Stimulated activated CD4-positive, alpha-beta T cell treated with anti-CD3 and anti-CD28 coated beads, Interleukin-2, amount 100 ng/mL, for 4 hours (primary cell): ENCODE measurements around the gene TTN.
"Not testable (repeated sequence)": the region's sequence is repeated elsewhere in the genome, so short reads cannot be mapped to it uniquely, and the experiment has no call there.

Experiments used
- DNase-seq: peaks from one replicate; pipeline ENCODE4 v3.0.0-alpha.2; 2020; ENCODE audit warnings: low read depth

The TTN gene

DNA sequence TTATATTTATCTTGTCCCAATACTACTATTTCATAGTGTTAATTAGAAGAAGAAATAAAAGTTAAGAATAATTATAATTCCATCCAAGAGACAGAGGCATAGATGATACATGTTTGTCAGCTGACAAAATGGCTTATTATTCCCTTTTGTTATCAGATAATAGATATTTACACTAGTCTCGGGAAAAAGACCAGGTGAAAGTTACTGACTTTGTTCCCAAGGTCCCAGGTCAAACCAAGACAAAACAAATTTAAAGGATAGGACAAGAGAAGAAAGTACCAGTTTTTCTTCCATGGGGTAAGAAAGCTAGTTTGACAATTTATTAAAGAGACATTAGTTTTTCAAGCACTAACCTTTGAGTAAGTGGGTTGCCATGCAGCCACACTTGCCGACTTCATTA, 73.2 kb downstream of the TTN start:
- no peak for DNase-seq

DNA sequence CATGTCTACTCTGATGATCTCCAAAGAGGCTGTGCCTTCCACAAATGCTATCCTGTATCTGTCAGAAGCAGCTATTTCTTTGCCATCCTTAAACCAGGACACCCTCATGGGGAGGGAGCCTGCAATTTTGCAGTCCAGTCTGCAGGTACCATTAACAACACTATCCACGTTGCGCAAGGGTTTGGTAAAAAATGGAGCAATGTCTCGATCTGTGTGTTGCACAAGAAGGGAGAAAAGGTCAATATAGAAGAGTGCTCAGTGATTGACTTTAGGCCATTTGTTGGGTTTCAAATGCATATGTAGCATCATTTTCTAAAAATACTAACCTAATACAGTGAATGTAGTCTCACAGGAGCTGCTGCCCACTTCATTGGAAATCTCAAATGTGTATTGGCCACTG, 74.3 kb downstream of the TTN start:
- no peak for DNase-seq

DNA sequence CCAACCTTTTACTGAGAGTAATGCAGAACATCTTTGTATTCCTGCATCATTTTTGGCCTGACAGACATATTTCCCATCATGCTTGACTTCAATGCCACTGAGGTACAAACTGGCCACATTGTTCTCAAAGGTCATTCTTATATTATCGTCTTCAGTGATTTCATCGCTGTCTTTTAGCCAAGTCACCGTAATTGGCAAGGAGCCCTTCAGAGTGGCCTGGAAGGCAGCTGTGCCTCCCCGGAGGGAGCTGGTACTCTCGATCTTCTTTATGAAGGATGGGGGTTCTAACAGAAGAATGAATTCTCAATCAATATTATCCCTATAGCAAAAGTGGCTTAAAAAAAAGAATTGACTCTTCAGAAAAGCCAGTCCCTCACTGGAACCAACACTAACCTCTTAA, 75.9 kb downstream of the TTN start:
- DNase-seq: no peak

- no peak for DNase-seq
Measured at GRCh38 chr2:178730049-178730448, 77.2 kb downstream of the TTN start.

GRCh38 chr2:178723786-178724346, 83.4 kb downstream of the TTN start:
- no peak for DNase-seq

DNA sequence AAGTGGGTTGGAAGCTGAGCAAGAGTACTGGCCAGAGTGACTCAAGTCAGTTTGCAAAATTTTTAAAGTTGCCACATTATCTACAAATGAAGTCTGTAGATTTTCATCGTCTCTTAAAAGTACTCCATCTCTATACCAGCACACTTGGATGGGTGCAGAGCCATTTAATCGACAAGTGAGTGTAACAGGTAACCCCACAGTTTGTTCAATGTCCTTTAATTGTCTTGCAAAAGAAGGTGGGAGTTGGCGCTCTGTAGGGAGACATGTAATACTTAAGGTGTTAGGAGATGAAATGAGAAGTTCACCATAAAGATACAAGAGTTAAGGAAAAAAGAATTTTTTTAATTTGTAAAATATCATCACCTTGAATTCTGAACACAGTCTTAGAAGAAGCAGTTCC, 84.9 kb downstream of the TTN start:
- DNase-seq: no peak

- DNase-seq: no peak
Measured at GRCh38 chr2:178718988-178719387, 88.2 kb downstream of the TTN start.

DNA sequence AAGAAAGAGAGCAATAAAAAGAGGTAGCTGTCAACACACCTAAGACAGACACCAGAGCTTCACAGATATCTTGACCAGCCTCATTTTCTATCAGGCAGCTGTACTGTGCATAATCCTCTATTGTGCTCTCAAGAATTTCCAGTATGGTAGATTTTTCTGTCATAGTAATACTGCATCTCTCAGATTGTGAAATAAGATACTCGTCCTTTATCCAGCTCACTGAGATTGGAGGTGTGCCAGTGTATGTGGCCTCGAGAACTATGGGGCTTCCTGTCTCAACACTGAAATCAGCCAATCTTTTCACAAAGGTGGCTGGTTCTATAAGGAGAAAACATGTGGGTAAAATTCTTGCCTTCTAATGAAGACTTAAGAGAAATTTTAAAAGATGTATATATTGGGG, 88.9 kb downstream of the TTN start:
- DNase-seq: no peak

GRCh38 chr2:178716394-178716793, 90.8 kb downstream of the TTN start:
- DNase-seq: no peak

- DNase-seq: no peak
Measured at GRCh38 chr2:178715366-178715765, 91.9 kb downstream of the TTN start.

DNA sequence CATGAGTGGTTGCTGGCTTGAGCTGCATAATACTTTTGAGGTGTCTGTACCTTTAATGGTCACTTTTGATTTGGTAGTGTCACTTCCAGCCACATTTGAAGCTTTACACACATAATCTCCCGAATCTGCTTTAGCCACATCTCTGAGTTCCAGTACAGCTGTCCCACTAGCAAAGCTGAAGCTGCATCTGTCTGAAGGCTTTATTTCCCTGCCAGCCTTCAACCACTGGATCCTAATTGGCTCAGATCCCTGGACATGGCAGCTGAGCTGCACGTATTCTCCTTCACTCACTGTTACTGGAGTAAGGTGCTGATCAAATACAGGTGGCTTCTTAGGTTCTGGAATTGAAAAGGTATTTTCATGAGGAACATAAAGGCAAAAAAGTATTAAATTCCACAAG, 99.7 kb downstream of the TTN start:
- no peak for DNase-seq

DNA sequence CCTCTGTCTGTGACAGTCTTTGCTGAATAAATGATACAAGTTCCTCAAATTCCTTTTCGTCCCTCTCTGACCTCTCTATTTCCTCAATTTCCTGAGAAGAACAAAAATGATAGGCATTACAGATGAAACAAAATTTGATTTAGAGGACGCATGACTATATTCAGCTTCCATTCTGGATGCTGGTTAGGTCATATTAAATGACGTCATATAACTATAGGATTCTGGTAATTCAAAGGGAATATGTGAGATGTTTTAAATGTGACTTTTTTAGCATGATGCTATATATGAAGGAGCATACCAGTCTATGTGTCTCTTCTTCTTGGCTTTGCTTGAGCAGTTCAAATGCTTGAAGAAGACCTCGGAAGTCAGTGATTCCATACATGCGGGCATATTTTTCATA, 102.3 kb downstream of the TTN start:
- no peak for DNase-seq

DNA sequence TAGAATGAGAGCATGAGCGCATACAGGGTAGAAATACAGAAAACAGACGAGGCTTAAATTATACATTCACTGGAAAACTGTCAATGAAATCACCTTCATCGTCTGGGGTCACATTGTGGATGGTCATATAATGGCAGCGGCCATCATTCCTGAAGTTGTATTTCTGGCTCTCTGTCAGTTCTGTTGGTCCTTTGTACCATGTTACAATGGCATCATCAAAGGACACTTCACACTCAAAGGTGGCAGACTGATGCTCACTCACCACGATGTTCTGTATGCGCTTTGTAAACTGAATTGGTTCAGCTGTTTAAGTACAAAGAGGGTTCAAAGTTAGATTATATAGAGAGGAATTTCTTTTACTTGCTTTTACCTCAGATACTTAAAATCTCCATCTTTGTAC, 104.9 kb downstream of the TTN start:
- no peak for DNase-seq

DNA sequence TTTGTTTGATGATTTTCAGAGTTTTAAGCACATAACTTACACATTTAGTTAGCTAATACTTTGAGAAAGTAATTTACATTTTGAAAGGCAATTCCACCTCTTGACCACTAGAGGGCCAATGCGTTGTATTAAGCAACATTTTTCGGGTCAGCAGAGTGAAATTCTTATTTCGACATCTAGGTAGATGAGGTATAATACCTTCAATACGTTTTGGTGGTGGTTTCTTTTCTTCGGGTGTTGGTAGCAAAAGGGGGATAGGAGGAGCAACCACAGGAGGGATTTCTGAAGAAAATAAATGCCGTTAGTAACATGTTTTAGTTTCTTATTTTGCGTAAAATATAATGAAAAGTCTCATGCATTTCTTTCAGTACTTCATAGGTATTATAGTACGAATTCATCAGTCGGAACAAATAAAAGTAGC, 106.3 kb downstream of the TTN start:
- no peak for DNase-seq

- no peak for DNase-seq
Measured at GRCh38 chr2:178700136-178700535, 107.1 kb downstream of the TTN start.

DNA sequence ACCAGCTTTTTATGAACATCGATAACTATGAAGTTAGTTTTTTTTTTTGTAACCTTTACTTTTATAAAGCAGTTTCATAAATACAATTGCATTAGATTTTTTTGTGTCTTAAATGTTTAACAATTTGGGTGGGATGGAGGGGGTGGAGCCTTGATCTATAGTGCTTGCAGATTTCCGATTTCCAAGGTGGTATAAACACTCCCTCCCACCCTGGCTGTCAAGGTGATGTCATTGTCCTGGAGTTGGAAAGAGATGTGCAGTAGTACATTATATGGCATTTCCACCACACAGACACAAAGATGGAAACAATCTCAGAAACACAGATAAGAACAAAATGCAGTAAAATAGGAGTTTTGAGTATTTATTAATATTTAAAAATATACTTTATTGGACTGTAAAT, 114.4 kb downstream of the TTN start:
- DNase-seq: no peak

- no peak for DNase-seq
Measured at GRCh38 chr2:178689808-178690207, 117.4 kb downstream of the TTN start.

- DNase-seq: no peak
Measured at GRCh38 chr2:178683877-178684276, 123.3 kb downstream of the TTN start.

- DNase-seq: no peak
Measured at GRCh38 chr2:178681081-178681480, 126.1 kb downstream of the TTN start.

DNA sequence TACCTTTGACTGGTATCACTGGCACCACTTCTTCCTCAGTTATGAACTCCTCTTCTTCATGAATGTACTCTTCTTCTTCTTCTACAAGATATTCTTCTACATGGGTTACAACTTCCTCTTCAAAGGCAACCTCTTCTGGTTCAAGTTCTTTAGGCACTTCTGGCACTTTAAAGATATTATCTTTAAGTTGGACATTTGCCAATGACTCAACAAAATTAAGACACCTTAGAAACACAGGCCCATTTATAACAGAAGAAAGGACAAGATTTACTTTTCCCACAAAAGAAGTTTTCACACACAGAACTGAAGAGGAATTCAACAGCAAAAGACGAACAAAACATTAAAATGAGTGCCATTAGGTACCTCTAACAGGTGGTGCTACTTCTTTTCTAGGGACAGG, 127.3 kb downstream of the TTN start:
- no peak for DNase-seq

- DNase-seq: no peak
Measured at GRCh38 chr2:178677599-178677998, 129.6 kb downstream of the TTN start.

DNA sequence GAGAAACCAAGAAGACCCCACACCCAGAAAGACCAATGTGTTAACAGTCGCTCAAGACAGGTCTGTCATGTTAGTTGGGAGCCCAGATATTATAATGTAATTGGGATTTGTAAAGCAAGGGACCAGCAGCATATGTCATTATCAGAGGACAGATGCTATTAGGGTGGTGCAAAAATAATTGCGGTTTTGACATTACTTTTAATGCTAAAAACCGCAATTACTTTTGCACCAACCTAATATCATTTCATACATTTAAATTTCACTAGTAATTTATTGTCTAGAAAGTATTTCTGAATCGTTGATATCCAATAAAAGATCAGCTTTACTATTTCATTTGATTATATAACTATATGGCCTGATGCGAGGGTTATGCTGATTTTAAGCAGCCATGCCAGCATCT, 131.2 kb downstream of the TTN start:
- DNase-seq: no peak

- DNase-seq: no peak
Measured at GRCh38 chr2:178674122-178674521, 133.1 kb downstream of the TTN start.

DNA sequence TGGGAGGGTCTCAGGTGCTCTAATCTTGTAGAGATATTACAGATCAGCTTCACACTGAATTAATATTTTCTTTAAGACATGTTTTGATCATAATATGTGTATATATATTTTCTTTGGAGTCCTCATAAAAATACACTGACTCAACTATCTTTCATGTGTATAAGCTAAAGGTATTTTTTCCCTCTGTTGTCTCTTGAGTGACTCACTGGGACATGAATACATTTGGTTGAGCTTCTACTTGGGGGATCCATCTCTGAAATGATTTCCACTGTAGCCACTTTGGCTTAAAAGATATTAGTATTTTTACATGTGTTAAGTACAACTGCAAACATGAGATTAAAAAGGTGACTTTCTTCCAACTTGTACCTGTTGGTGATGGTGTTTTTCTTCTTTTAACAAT, 140.8 kb downstream of the TTN start:
- DNase-seq: no peak

DNA sequence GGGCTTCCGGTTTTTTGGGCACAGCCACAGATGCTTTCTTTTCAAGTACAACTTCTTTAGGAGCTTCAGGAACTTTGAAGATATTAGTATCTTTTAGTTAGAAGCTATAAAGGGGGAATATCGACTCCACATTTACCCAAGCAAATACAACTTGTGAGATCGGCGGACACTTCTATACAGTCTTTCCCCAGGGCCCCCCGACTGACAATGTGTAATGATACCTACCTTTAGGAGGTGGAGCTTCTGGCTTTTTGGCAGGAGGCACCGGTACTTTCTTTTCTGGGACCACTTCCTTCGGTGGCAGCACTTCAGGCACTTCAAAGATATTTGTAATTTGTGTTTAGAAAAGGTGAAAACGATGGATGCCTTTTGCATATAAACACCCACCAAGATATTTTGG, 148.7 kb downstream of the TTN start:
- DNase-seq: not testable (repeated sequence)
